Natural killer cell treated with Interleukin-12 subunit alpha and Interleukin-12 subunit beta and Interleukin-15 and Interleukin-18, amount 100 ng/mL, for 72 hours (primary cell): ENCODE data around the gene MRAP. TPM values are rescaled to one million over a fixed set of nuclear protein-coding genes. Genes with fewer than 3 reads are reported as not detected.
A peak's percentile ranks its signal among the peaks of the same experiment; 100 is the strongest.
"Not testable (repeated sequence)": the region's sequence is repeated elsewhere in the genome, so short reads cannot be mapped to it uniquely, and the experiment has no call there.

Source experiments
- ATAC-seq, 2 donors: fragments of 150-1000 bp; cut with Tn5 transposase in 1 of 2; sonication (Bioruptor Pico), chemical (Tn5 transposase) in 1 of 2; 2 replicates each; pipeline ENCODE4 v1.10.0; 2021
- DNase-seq: peaks from one replicate; pipeline ENCODE4 v3.0.0; 2022; ENCODE audit warnings: low spot score
- H3K27ac Mint-ChIP-seq, 2 donors: 1 replicate in 1 of 2; 2 replicates in 1 of 2; pipeline ENCODE4 v1.8.0; 2022; ENCODE audit warnings: mixed read lengths in 2 of 2, mild to moderate bottlenecking in 1 of 2, moderate library complexity in 1 of 2
- H3K27me3 Mint-ChIP-seq, 2 donors: 1 replicate in 1 of 2; 2 replicates in 1 of 2; pipeline ENCODE4 v1.8.0; 2022; ENCODE audit warnings: mixed read lengths in 2 of 2
- H3K36me3 Mint-ChIP-seq: one replicate; pipeline ENCODE4 v1.8.0; 2022; ENCODE audit warnings: mixed read lengths
- H3K4me1 Mint-ChIP-seq, 2 donors: 1 replicate in 1 of 2; 2 replicates in 1 of 2; pipeline ENCODE4 v1.8.0; 2022; ENCODE audit warnings: low read depth in 2 of 2, mixed read lengths in 2 of 2, mild to moderate bottlenecking in 1 of 2
- H3K4me3 Mint-ChIP-seq: one replicate; pipeline ENCODE4 v1.8.0; 2022; ENCODE audit warnings: mixed read lengths
- H3K9me3 Mint-ChIP-seq: 2 replicates; pipeline ENCODE4 v1.8.0; 2022; ENCODE audit warnings: mixed read lengths
- total RNA-seq, 2 donors: library from RNA; stranded (reverse); gene quantifications; one replicate each; pipeline ENCODE4 v1.2.3, GENCODE V29; 2022

The MRAP gene
- total RNA-seq, 2 donors from 2014 or later: not detected

DNA sequence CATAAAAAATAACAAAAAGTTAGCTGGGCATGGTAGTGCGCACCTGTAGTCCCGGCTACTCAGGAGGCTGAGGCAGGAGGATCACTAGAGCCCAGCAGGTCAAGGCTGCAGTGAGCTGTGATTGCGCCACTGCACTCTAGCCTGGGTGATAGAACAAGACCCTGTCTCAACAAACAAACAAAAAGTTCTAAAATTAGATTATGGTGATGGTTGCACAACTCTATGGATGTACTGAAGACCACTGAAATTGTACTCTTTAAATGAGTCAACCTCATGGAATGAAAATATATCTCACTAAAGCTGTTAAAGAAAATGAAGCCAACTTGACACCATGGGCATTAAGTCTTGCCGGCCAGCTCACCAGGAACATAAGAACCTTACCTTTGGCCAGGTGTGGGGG lies 9.1 kb downstream of the MRAP start:
- no peak overlapping the region for H3K4me3 Mint-ChIP-seq
- H3K36me3 Mint-ChIP-seq: no peaks in the 10 kb centered on the region
- no peak for DNase-seq
- H3K27ac Mint-ChIP-seq: no peak overlapping the region
- peaks cover 0 to 5% of the 10 kb centered on the region in 2 donors for H3K4me1 Mint-ChIP-seq
- H3K27me3 Mint-ChIP-seq: no peaks in the 10 kb centered on the region
- ATAC-seq: no peak
- no peaks in the 10 kb centered on the region for H3K9me3 Mint-ChIP-seq

DNA sequence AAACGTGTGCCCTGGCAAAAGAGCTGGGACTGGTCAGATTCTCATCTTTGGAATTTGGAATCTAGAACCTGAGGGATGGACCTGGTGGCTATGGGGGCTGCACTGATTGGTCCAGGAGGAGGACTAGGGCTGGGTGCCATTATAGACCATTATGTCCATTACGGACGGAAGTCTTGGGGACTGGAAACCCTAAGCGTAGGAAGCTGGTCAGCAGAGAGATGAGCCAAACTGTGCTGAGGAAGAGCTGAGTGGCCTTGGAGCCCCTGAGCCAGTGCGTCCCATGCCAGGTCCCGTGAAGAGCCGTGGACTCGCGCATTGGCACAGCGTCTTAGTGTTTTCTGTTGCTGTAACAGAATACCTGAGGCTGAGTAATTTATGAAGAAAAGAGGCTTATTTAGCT lies 10.0 kb downstream of the MRAP start:
- H3K9me3 Mint-ChIP-seq: no peaks in the 10 kb centered on the region
- DNase-seq: no peak
- no peak for ATAC-seq

DNA sequence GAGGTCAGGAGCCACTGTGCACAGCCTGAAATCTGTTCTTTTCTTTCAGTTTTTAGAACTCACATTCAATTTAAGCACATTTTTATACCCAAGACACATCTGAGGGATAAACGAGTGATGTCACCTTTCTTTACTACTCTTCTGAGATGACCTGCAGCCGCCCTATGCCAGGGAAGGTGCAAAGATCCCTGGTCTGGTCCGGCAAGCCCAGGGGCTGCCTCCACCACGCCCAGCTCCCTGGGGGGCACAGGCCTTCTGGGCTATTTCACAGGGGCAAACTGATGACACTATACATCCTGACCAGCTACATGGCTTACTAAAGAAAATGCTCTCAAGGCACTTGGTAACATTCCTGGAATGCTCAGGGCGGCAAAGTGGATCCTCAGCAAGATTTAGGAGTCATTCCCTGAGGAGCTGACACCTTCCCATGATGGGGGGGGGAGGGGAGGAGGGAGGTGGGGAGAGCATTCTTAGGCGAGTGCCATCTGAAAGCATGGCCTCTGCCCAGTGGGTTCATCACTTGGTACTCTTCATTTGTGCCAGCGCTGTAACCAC lies 11.3 kb downstream of the MRAP start:
- Mint-ChIP-seq H3K4me1 (peaks cover 0 to 2% of the 10 kb centered on the region in 2 donors), H3K36me3 (peaks cover 4% of the 10 kb centered on the region), H3K27ac (no peak overlapping the region), H3K27me3 (no peaks in the 10 kb centered on the region), H3K4me3 (no peak overlapping the region), H3K9me3 (no peaks in the 10 kb centered on the region)
- ATAC-seq (no peak), DNase-seq (no peak)

More for the DNA sequence above, 10.0 kb downstream of the MRAP start:
- H3K4me3 Mint-ChIP-seq: no peak overlapping the region
- peaks cover 0 to 2% of the 10 kb centered on the region in 2 donors for H3K4me1 Mint-ChIP-seq
- no peaks in the 10 kb centered on the region for H3K27me3 Mint-ChIP-seq
- H3K36me3 Mint-ChIP-seq: peaks cover 4% of the 10 kb centered on the region
- no peak overlapping the region for H3K27ac Mint-ChIP-seq

DNA sequence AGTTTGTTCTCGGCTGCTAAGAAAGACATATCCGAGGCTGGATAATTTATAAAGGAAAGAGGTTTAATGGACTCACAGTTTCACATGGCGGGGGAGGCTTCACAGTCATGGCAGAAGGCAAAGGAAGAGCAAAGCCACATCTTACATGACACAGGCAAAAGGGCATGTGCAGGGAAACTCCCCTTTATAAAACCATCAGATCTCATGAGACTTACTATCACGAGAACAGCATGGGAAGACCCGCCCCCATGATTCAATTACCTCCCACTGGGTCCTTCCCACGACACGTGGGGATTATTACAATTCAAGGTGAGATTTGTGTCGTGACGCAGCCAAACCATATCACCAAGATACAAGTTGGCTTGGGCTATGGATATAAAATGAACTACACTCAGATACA lies 12.3 kb downstream of the MRAP start:
- not testable (repeated sequence) for H3K4me3 Mint-ChIP-seq, H3K27me3 Mint-ChIP-seq, H3K4me1 Mint-ChIP-seq, ATAC-seq, H3K27ac Mint-ChIP-seq, H3K9me3 Mint-ChIP-seq, H3K36me3 Mint-ChIP-seq, DNase-seq

DNA sequence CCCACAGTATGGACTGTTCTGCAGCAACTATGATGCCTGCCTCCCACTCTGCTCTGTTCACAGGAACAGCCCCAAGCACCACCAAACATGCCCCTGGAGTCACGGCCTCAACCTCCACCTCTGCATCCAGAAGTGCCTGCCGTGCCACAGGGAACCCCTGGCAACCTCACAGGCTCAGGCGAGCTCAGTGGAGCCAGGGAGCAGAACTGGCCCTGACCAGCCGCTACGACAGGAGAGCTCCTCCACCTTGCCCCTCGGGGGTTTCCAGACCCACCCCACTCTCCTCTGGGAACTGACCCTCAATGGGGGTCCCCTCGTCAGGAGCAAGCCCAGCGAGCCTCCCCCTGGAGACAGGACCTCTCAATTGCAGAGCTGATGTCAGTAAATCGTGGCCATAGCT lies 13.0 kb downstream of the MRAP start:
- Mint-ChIP-seq H3K36me3 (peaks cover 4% of the 10 kb centered on the region), H3K27ac (no peak overlapping the region), H3K27me3 (no peaks in the 10 kb centered on the region), H3K4me3 (no peak overlapping the region), H3K4me1 (peaks cover 0 to 3% of the 10 kb centered on the region in 2 donors), H3K9me3 (no peaks in the 10 kb centered on the region)
- no peak for DNase-seq
- ATAC-seq: no peak

DNA sequence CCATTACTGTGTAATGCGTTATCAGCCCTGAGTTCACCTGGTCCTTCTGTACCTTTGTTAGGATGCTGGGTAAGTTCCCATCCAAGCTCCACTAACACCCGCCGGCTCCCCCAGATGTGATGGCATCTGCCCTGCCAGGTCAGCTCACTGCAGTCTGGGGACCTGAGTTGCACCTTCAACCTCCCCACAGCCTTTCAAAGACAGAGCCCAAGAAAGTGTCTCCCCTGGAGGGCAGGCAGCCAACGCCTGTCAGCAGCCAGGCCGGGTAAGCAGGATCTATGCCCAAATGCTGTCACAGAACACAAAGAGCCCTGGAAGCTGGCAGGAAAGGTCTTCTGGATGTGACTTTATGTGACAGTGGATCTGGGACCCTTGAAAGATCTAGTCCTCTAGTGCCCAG lies 13.7 kb downstream of the MRAP start:
- DNase-seq (no peak), ATAC-seq (no peak)
- H3K4me1 Mint-ChIP-seq: peaks cover 0 to 3% of the 10 kb centered on the region in 2 donors
- H3K4me3 Mint-ChIP-seq: no peak overlapping the region
- H3K36me3 Mint-ChIP-seq: peaks cover 4% of the 10 kb centered on the region
- no peak overlapping the region for H3K27ac Mint-ChIP-seq
- no peaks in the 10 kb centered on the region for H3K27me3 Mint-ChIP-seq
- H3K9me3 Mint-ChIP-seq: no peaks in the 10 kb centered on the region

DNA sequence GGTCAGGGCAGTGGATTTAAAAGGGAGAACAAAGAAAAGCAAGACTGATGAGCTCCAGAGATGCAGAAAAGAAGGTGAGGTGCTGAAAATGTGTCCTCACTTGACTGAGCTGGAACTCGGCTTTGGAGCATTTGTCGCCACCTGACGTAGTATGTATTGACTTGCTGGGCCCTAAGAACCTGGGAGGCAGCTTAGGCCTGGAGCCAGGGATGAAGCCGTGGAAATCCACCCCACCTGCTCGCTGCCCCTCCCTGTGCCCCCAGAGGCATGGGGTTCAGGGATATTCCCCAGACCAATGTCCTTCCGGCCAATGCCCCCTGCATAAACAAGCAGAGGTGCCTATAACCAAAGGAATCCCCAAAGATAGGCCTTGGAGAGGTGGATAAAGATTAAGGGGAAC lies 14.3 kb downstream of the MRAP start:
- ATAC-seq: no peak
- no peaks in the 10 kb centered on the region for H3K27me3 Mint-ChIP-seq
- peaks cover 4% of the 10 kb centered on the region for H3K36me3 Mint-ChIP-seq

DNA sequence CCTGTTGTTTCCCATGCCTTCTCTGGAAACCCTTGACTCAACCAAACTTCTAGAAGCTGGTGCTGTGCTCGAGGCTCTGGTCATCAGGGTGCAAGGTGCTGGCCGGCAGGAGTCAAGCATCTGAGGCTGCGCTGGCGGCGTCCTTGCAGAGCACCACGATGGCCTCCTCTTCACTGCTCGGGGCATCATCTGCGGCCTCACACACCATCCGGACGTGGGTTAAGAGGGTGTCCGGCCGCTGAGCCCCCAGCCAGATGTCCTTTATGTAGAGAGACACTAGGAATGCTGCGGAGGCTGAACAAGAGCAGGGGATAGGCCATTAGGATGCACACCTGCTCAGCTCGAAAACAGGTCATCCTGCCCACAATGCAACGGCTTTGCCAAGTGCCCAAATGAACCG lies 16.2 kb downstream of the MRAP start:
- Mint-ChIP-seq H3K4me3 (no peak overlapping the region), H3K9me3 (no peaks in the 10 kb centered on the region), H3K36me3 (peaks cover 4% of the 10 kb centered on the region), H3K27me3 (no peaks in the 10 kb centered on the region), H3K27ac (no peak overlapping the region), H3K4me1 (peaks cover 0 to 3% of the 10 kb centered on the region in 2 donors)
- ATAC-seq (no peak), DNase-seq (no peak)

More for the DNA sequence above, 14.3 kb downstream of the MRAP start:
- DNase-seq: no peak
- Mint-ChIP-seq H3K4me1 (peaks cover 0 to 3% of the 10 kb centered on the region in 2 donors), H3K9me3 (no peaks in the 10 kb centered on the region), H3K4me3 (no peak overlapping the region), H3K27ac (no peak overlapping the region)

DNA sequence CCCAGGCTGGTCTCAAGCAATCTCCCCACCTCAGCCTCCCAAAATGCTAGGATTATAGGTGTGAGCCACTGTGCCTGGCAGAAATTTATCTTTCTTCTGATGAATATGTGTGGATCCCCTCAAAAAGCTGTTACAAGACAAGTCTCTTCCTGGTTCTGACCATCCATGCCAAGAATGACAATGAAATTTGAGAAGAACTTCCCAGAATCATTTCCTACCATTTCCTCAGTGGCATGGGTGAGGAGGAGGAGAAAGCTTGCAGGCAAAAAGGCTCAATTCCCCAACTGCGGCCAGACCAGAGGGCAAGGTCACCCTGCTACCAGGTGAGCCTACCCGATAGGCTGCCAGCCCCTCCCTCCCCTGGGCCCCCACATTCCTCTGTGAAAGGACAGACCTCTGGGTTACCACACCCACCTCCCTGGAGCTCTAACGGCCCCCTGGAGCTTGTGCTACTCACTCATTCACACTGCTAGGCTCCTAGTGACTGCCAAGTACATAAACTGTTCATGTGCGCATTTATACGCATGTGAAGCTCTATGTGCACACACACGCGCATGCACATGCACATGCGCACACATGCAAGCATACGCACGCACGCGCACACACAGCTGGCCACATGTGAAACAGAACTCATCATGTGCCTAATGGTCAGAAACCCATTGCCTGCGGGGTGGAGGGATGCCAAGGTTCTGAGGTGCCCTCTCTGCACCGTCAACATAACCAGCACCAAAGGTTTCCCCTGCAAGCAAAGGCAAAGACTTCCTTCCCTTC lies 17.0 kb downstream of the MRAP start:
- Mint-ChIP-seq H3K27me3 (no peaks in the 10 kb centered on the region), H3K4me1 (peaks cover 0 to 3% of the 10 kb centered on the region in 2 donors), H3K36me3 (peaks cover 4% of the 10 kb centered on the region), H3K27ac (no peak overlapping the region), H3K9me3 (no peaks in the 10 kb centered on the region), H3K4me3 (no peak overlapping the region)
- ATAC-seq: no peak
- DNase-seq: no peak

DNA sequence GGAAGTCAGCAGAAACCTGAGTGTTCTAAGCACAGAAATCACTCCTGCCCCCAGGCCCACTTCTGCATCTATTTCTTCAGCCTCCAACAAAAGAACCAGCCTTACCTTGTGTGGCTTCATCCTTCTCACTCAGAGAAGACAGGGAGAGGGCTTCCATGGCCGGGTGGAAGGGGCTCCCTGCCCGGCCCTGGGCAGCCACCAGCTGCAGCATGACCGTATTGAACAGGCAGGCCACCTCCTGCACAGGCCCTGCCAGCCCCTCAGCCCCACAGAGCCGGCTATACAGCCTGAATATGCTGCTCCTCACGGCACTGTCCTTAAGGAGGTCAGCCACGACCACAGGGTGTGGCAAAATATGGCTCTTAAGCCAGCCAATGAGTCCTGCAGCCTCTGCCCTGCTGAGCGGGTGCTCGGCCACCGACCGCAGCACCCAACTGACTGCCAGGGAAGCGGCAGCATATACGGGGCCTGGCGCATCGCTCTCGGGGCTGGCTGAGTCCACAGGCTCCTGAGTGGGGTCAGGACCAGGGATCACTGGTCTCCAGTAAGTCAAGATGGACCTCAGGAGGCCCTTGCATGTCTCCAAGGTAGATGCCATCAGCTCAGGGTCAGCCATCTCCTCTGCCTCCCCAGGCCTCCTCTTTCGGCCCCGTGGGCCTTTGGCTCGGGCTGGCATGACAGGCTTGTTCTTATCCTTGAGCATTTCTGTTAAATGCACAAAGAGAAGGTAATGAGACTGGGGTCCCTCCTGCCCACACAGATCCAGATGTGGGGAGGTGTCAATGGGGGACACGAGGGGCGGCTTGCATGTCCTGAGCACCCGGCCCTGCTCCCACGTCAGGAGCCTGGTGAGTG lies 17.9 kb downstream of the MRAP start:
- DNase-seq (no peak), ATAC-seq (peak in 1 of 2 donors; percentile 4)
- Mint-ChIP-seq H3K36me3 (peaks cover 10% of the 10 kb centered on the region), H3K27me3 (no peaks in the 10 kb centered on the region), H3K9me3 (no peaks in the 10 kb centered on the region), H3K27ac (no peak overlapping the region), H3K4me3 (no peak overlapping the region), H3K4me1 (peaks cover 0 to 3% of the 10 kb centered on the region in 2 donors)

DNA sequence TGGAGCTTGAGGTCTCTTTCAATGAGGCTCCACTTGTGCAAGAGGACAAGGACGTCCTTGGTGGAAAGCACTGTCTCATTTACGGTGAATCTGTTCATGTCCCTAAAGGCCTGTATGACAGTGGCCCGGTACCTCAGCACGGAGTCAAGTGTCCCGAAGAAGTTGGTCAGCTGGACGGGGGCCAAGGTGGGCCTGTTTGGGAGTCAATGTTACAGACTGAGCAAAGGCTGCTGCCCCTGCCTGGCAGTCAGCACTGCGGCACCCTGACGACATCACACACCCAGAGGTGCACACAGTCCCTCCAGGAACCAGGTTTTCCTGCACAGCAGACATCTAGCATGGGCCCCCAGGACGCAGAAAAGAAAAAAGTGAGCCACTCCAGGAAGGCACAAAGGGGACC lies 19.1 kb downstream of the MRAP start:
- H3K27me3 Mint-ChIP-seq: no peaks in the 10 kb centered on the region
- no peak for DNase-seq
- peaks cover 0 to 3% of the 10 kb centered on the region in 2 donors for H3K4me1 Mint-ChIP-seq
- no peaks in the 10 kb centered on the region for H3K9me3 Mint-ChIP-seq
- H3K36me3 Mint-ChIP-seq: peaks cover 11% of the 10 kb centered on the region
- no peak overlapping the region for H3K27ac Mint-ChIP-seq
- no peak for ATAC-seq
- no peak overlapping the region for H3K4me3 Mint-ChIP-seq

DNA sequence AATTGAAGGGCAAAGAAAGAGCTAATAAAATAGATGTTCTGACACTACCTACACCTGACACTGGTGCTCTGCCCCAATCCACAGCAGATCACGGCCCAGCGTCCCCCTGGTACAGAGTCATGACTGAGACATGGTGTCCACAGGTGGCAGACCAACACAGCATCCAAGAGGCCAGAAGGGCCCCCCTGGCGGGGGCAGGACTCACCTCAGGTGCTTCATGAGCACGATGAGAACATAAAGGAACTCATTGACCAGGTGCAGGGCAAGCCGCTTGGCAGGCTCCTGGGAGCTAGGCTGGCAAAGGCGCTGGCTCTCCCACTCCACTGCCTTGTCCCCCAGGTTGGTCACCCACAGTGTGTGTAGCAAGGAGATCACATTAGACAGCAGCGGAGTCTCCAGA lies 20.4 kb downstream of the MRAP start:
- ATAC-seq: no peak

DNA sequence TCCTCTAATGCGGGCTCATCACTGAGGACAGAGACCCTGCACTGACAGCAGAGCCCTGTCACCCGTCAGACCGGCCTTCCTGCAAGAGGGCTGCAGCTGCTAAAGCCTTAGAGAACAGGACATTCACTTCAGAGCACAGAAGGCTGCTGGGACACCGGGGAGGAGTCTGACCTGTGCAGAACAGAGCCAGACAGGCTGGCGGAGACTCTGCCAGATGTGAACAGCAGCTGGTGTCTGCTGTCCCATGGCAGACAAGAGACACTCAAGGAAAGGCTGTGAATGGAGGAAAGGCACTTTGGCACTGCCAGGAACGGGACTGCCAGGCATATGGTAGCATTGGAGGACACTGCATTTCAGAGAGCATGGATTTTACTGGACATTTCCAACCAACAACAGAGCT lies 21.4 kb downstream of the MRAP start:
- Mint-ChIP-seq H3K4me3 (no peak overlapping the region), H3K27ac (no peak overlapping the region), H3K9me3 (no peaks in the 10 kb centered on the region), H3K27me3 (no peaks in the 10 kb centered on the region), H3K36me3 (peaks cover 18% of the 10 kb centered on the region), H3K4me1 (peaks cover 0 to 4% of the 10 kb centered on the region in 2 donors)
- ATAC-seq (no peak), DNase-seq (no peak)

More for the DNA sequence above, 20.4 kb downstream of the MRAP start:
- H3K9me3 Mint-ChIP-seq: no peaks in the 10 kb centered on the region
- no peak overlapping the region for H3K4me3 Mint-ChIP-seq
- H3K27me3 Mint-ChIP-seq: no peaks in the 10 kb centered on the region
- H3K4me1 Mint-ChIP-seq: peaks cover 0 to 3% of the 10 kb centered on the region in 2 donors
- DNase-seq: no peak
- H3K36me3 Mint-ChIP-seq: peaks cover 11% of the 10 kb centered on the region
- H3K27ac Mint-ChIP-seq: no peak overlapping the region

DNA sequence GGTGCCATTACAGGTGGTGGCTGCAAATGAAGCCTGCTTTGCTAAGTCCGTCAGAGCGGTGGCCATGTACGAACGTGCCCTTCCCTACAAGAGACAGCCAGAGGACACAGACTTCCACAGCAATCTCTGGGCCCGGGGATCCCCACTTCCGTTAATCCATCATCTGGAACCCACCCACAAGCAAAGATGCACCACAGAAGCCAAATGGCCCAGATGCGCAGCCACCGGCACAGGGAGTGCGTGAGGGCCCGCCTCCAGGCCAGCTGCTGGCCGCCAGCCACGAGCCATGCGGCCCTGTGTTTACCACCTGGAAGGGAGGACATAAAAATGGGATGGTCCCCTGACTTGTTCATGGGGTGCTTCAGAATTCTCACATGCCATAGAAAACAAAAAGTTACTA lies 22.1 kb downstream of the MRAP start:
- Mint-ChIP-seq H3K27me3 (no peaks in the 10 kb centered on the region), H3K4me1 (peaks cover 0 to 9% of the 10 kb centered on the region in 2 donors), H3K4me3 (no peak overlapping the region), H3K27ac (no peak overlapping the region), H3K36me3 (peaks cover 24% of the 10 kb centered on the region), H3K9me3 (no peaks in the 10 kb centered on the region)
- DNase-seq (no peak), ATAC-seq (no peak)
